ENCODE data around the gene BEAN1. TPM values are rescaled to one million over a fixed set of nuclear protein-coding genes. Genes with fewer than 3 reads are reported as not detected.
"Not testable (repeated sequence)": the region's sequence is repeated elsewhere in the genome, so short reads cannot be mapped to it uniquely, and the experiment has no call there.

The BEAN1 gene
- total and polyA plus RNA-seq, 7 donors, result 0.35 to 0.41 TPM; not detected in 5

GRCh38 chr16:66510711-66511601 is 83.9 kb downstream of the BEAN1 start:
- H3K36me3 ChIP-seq, result peaks cover 0 to 55% (median 11%) of the 10 kb centered on the region in 4 donors
- 84 to 89% methylated on average over 12 of the region's 12 CpGs for WGBS, 2 donors

GRCh38 chr16:66511602-66512271 is 84.6 kb downstream of the BEAN1 start:
- no peak for TF ChIP-seq EP300 (IDR thresholded peaks at IDR 0.05)
- TF ChIP-seq CTCF (IDR thresholded peaks at IDR 0.05), result no peak
- TF ChIP-seq POLR2AphosphoS5 (IDR thresholded peaks at IDR 0.05), result no peak
- no peak for TF ChIP-seq POLR2A (IDR thresholded peaks at IDR 0.05)
- H3K27me3 ChIP-seq, result no peaks in the 10 kb centered on the region
- peaks cover 0 to 55% (median 11%) of the 10 kb centered on the region in 4 donors for H3K36me3 ChIP-seq
- peak; percentile 61 for DNase-seq
- no peak overlapping the region for H3K4me3 ChIP-seq
- intact Hi-C loops (cut with DNase I), result no loop called here
- H3K27ac ChIP-seq, result peak overlapping the region; percentile 57 to 63 (median 60)
- peaks cover 0 to 41% (median 35%) of the 10 kb centered on the region in 4 donors for H3K4me1 ChIP-seq
- no peaks in the 10 kb centered on the region for H3K9me3 ChIP-seq
- 78 to 89% methylated on average over 13 of the region's 13 CpGs for WGBS, 2 donors

More at GRCh38 chr16:66510711-66511601, 83.9 kb downstream of the BEAN1 start:
- Histone ChIP-seq H3K4me3 (no peak overlapping the region), H3K27ac (peak overlapping the region; percentile 57 to 63 (median 60)), H3K9me3 (no peaks in the 10 kb centered on the region), H3K27me3 (no peaks in the 10 kb centered on the region), H3K4me1 (peaks cover 0 to 33% (median 27%) of the 10 kb centered on the region in 4 donors)
- no peak for TF ChIP-seq CTCF (IDR thresholded peaks at IDR 0.05)
- TF ChIP-seq POLR2AphosphoS5 (IDR thresholded peaks at IDR 0.05), result no peak
- no peak for TF ChIP-seq EP300 (IDR thresholded peaks at IDR 0.05)
- no peak for TF ChIP-seq POLR2A (IDR thresholded peaks at IDR 0.05)
- peak; percentile 74 for DNase-seq
- intact Hi-C loops (cut with DNase I), result no loop called here

GRCh38 chr16:66512272-66513110 is 85.4 kb downstream of the BEAN1 start:
- peaks cover 0 to 48% (median 42%) of the 10 kb centered on the region in 4 donors for H3K4me1 ChIP-seq
- no peak overlapping the region for H3K4me3 ChIP-seq
- H3K27ac ChIP-seq, result peak overlapping the region; percentile 57 to 63 (median 60)
- WGBS, 2 donors, result 90 to 93% methylated on average over 15 of the region's 15 CpGs
- TF ChIP-seq EP300 (IDR thresholded peaks at IDR 0.05) (no peak), POLR2A (IDR thresholded peaks at IDR 0.05) (no peak), CTCF (IDR thresholded peaks at IDR 0.05) (no peak), POLR2AphosphoS5 (IDR thresholded peaks at IDR 0.05) (no peak)
- H3K36me3 ChIP-seq, result peaks cover 0 to 50% (median 8%) of the 10 kb centered on the region in 4 donors
- intact Hi-C loops (cut with DNase I), result no loop called here
- H3K27me3 ChIP-seq, result no peaks in the 10 kb centered on the region
- H3K9me3 ChIP-seq, result no peaks in the 10 kb centered on the region
- peak; percentile 63 for DNase-seq

GRCh38 chr16:66513111-66513723 is 86.1 kb downstream of the BEAN1 start:
- H3K9me3 ChIP-seq, result no peaks in the 10 kb centered on the region
- no peak overlapping the region for H3K4me3 ChIP-seq
- intact Hi-C loops (cut with DNase I), result no loop called here
- peaks cover 0 to 54% (median 49%) of the 10 kb centered on the region in 4 donors for H3K4me1 ChIP-seq
- peaks cover 0 to 43% (median 8%) of the 10 kb centered on the region in 4 donors for H3K36me3 ChIP-seq
- H3K27me3 ChIP-seq, result no peaks in the 10 kb centered on the region
- TF ChIP-seq EP300 (IDR thresholded peaks at IDR 0.05), result no peak
- TF ChIP-seq POLR2A (IDR thresholded peaks at IDR 0.05), result no peak
- TF ChIP-seq POLR2AphosphoS5 (IDR thresholded peaks at IDR 0.05), result no peak
- no peak for TF ChIP-seq CTCF (IDR thresholded peaks at IDR 0.05)
- H3K27ac ChIP-seq, result peak overlapping the region in 1 of 4 donors; percentile 63
- WGBS, 2 donors, result 82 to 86% methylated on average over 8 of the region's 8 CpGs
- DNase-seq, result peak; percentile 46

- H3K4me1 ChIP-seq, result peaks cover 0 to 54% (median 51%) of the 10 kb centered on the region in 4 donors
- intact Hi-C loops (cut with DNase I); H3K27ac ChIP-seq; H3K4me3 ChIP-seq; H3K27me3 ChIP-seq; H3K9me3 ChIP-seq: not testable (repeated sequence)
- peak; percentile 52 for DNase-seq
- WGBS, 2 donors, result 98% methylated on average over 12 of the region's 17 CpGs
- H3K36me3 ChIP-seq, result peaks cover 0 to 35% (median 8%) of the 10 kb centered on the region in 4 donors
Measured at GRCh38 chr16:66514391-66514790, 87.3 kb downstream of the BEAN1 start.

GRCh38 chr16:66514980-66515595 is 88.0 kb downstream of the BEAN1 start:
- Histone ChIP-seq H3K27ac (peak overlapping the region; percentile 87 to 94 (median 90)), H3K4me1 (peaks cover 0 to 60% (median 51%) of the 10 kb centered on the region in 4 donors), H3K36me3 (peaks cover 0 to 31% (median 8%) of the 10 kb centered on the region in 4 donors)
- intact Hi-C loops (cut with DNase I); H3K9me3 ChIP-seq; H3K27me3 ChIP-seq; DNase-seq; H3K4me3 ChIP-seq: not testable (repeated sequence)
- WGBS, 2 donors, result 94 to 95% methylated on average over 10 of the region's 10 CpGs
